HEK293 (cell line): Measurements from ENCODE around the gene TEX52.

Experiments
- BCL11B ChIP-seq: fragments of 450-650 bp; formaldehyde crosslinking; IDR thresholded peaks from 2 replicates; pipeline ENCODE4 v1.5.1; 2016; ENCODE audit warnings: low read depth, missing biosample characterization, missing genetic modification characterization
- GLI4 ChIP-seq: fragments of 450-650 bp; formaldehyde crosslinking; IDR thresholded peaks from 2 replicates; pipeline ENCODE4 v1.5.1; 2016; ENCODE audit warnings: missing biosample characterization, missing genetic modification characterization
- KLF1 ChIP-seq: fragments of 450-650 bp; formaldehyde crosslinking; IDR thresholded peaks from 2 replicates; pipeline ENCODE4 v1.5.1; 2016; ENCODE audit warnings: missing biosample characterization, missing genetic modification characterization
- KLF10 ChIP-seq: fragments of 450-650 bp; IDR thresholded peaks from 2 replicates; pipeline ENCODE4 v1.5.1; 2018; ENCODE audit warnings: missing biosample characterization, mild to moderate bottlenecking, missing genetic modification characterization
- RBAK ChIP-seq: fragments of 450-650 bp; formaldehyde crosslinking; IDR thresholded peaks from 2 replicates; pipeline ENCODE4 v1.5.1; 2016; ENCODE audit warnings: missing biosample characterization, missing genetic modification characterization
- REPIN1 ChIP-seq: fragments of 450-650 bp; formaldehyde crosslinking; IDR thresholded peaks from 2 replicates; pipeline ENCODE4 v1.5.1; 2017; ENCODE audit warnings: missing biosample characterization, missing genetic modification characterization, low read depth
- SP2 ChIP-seq: fragments of 450-650 bp; formaldehyde crosslinking; IDR thresholded peaks from 2 replicates; pipeline ENCODE4 v1.5.1; 2016; ENCODE audit warnings: missing biosample characterization, missing genetic modification characterization
- ZNF112 ChIP-seq: fragments of 450-650 bp; formaldehyde crosslinking; IDR thresholded peaks from 2 replicates; pipeline ENCODE4 v1.5.0; 2017; ENCODE audit warnings: missing biosample characterization, missing genetic modification characterization
- ZNF19 ChIP-seq: fragments of 450-650 bp; formaldehyde crosslinking; IDR thresholded peaks from 2 replicates; pipeline ENCODE4; 2016; ENCODE audit warnings: missing biosample characterization, missing genetic modification characterization, low read depth
- ZNF2 ChIP-seq: fragments of 450-650 bp; formaldehyde crosslinking; IDR thresholded peaks from 2 replicates; pipeline ENCODE4 v1.5.1; 2016; ENCODE audit warnings: missing biosample characterization, missing genetic modification characterization
- ZNF214 ChIP-seq: fragments of 450-650 bp; formaldehyde crosslinking; IDR thresholded peaks from 2 replicates; pipeline ENCODE4 v1.5.1; 2017; ENCODE audit warnings: missing biosample characterization, mild to moderate bottlenecking, missing genetic modification characterization, borderline replicate concordance
- ZNF221 ChIP-seq: fragments of 450-650 bp; formaldehyde crosslinking; IDR thresholded peaks from 2 replicates; pipeline ENCODE4 v1.5.1; 2017; ENCODE audit warnings: missing biosample characterization, missing genetic modification characterization, borderline replicate concordance
- ZNF23 ChIP-seq: fragments of 450-650 bp; formaldehyde crosslinking; IDR thresholded peaks from 2 replicates; pipeline ENCODE4 v1.5.1; 2016; ENCODE audit warnings: missing biosample characterization, missing genetic modification characterization, borderline replicate concordance
- ZNF24 ChIP-seq: fragments of 450-650 bp; formaldehyde crosslinking; IDR thresholded peaks from 2 replicates; pipeline ENCODE4 v1.5.1; 2016; ENCODE audit warnings: missing biosample characterization, missing genetic modification characterization
- ZNF335 ChIP-seq: fragments of 450-650 bp; formaldehyde crosslinking; conservative IDR thresholded peaks from 2 replicates; pipeline ENCODE4 v1.5.1; 2016; ENCODE audit warnings: missing biosample characterization, missing genetic modification characterization
- ZNF391 ChIP-seq: fragments of 450-650 bp; formaldehyde crosslinking; IDR thresholded peaks from 2 replicates; pipeline ENCODE4 v1.5.1; 2016; ENCODE audit warnings: low read depth, missing biosample characterization, missing genetic modification characterization, borderline replicate concordance
- ZNF394 ChIP-seq: fragments of 450-650 bp; formaldehyde crosslinking; IDR thresholded peaks from 2 replicates; pipeline ENCODE4 v1.5.1; 2016; ENCODE audit warnings: missing biosample characterization, missing genetic modification characterization, mild to moderate bottlenecking, moderate library complexity, borderline replicate concordance
- ZNF529 ChIP-seq: fragments of 450-650 bp; formaldehyde crosslinking; IDR thresholded peaks from 2 replicates; pipeline ENCODE4 v1.5.1; 2017; ENCODE audit warnings: missing genetic modification characterization, missing biosample characterization; ENCODE audit not compliant: insufficient replicate concordance
- ZNF585B ChIP-seq: fragments of 450-650 bp; formaldehyde crosslinking; IDR thresholded peaks from 2 replicates; pipeline ENCODE4 v1.5.1; 2016; ENCODE audit warnings: missing biosample characterization, missing genetic modification characterization
- ZNF629 ChIP-seq: fragments of 450-650 bp; formaldehyde crosslinking; IDR thresholded peaks from 2 replicates; pipeline ENCODE4 v1.5.1; 2017; ENCODE audit warnings: missing biosample characterization, missing genetic modification characterization
- ZNF658 ChIP-seq: fragments of 450-650 bp; formaldehyde crosslinking; IDR thresholded peaks from 2 replicates; pipeline ENCODE4; 2016; ENCODE audit warnings: missing biosample characterization, missing genetic modification characterization
- ZNF664 ChIP-seq: fragments of 450-650 bp; formaldehyde crosslinking; IDR thresholded peaks from 2 replicates; pipeline ENCODE4 v1.5.1; 2016; ENCODE audit warnings: missing biosample characterization, missing genetic modification characterization
- ZNF747 ChIP-seq: fragments of 450-650 bp; formaldehyde crosslinking; IDR thresholded peaks from 2 replicates; pipeline ENCODE4 v1.5.1; 2016; ENCODE audit warnings: missing biosample characterization, missing genetic modification characterization
- ZSCAN16 ChIP-seq: fragments of 450-650 bp; formaldehyde crosslinking; IDR thresholded peaks from 2 replicates; pipeline ENCODE4 v1.5.1; 2016; ENCODE audit warnings: missing biosample characterization, missing genetic modification characterization
- ZXDB ChIP-seq: fragments of 450-650 bp; formaldehyde crosslinking; IDR thresholded peaks from 2 replicates; pipeline ENCODE4 v1.5.1; 2016; ENCODE audit warnings: missing biosample characterization, missing genetic modification characterization
- TF ChIP-seq, protein P1 (sequence below): fragments of 450-650 bp; formaldehyde crosslinking; IDR thresholded peaks from 2 replicates; pipeline ENCODE4 v1.5.1; 2016; ENCODE audit warnings: missing biosample characterization, missing genetic modification characterization
- TF ChIP-seq, protein P2 (sequence below): fragments of 450-650 bp; formaldehyde crosslinking; IDR thresholded peaks from 2 replicates; pipeline ENCODE4 v1.5.1; 2016; ENCODE audit warnings: missing biosample characterization, missing genetic modification characterization
- TF ChIP-seq, protein P3 (sequence below): fragments of 450-650 bp; formaldehyde crosslinking; IDR thresholded peaks from 2 replicates; pipeline ENCODE4 v1.5.1; 2016; ENCODE audit warnings: missing biosample characterization, missing genetic modification characterization
- TF ChIP-seq, protein P4 (sequence below): fragments of 450-650 bp; formaldehyde crosslinking; IDR thresholded peaks from 2 replicates; pipeline ENCODE4 v1.5.1; 2016; ENCODE audit warnings: missing biosample characterization, missing genetic modification characterization, borderline replicate concordance
- TF ChIP-seq, protein P5 (sequence below): fragments of 450-650 bp; formaldehyde crosslinking; IDR thresholded peaks from 2 replicates; pipeline ENCODE4 v1.5.1; 2017; ENCODE audit warnings: missing biosample characterization, missing genetic modification characterization

TEX52 gene

DNA sequence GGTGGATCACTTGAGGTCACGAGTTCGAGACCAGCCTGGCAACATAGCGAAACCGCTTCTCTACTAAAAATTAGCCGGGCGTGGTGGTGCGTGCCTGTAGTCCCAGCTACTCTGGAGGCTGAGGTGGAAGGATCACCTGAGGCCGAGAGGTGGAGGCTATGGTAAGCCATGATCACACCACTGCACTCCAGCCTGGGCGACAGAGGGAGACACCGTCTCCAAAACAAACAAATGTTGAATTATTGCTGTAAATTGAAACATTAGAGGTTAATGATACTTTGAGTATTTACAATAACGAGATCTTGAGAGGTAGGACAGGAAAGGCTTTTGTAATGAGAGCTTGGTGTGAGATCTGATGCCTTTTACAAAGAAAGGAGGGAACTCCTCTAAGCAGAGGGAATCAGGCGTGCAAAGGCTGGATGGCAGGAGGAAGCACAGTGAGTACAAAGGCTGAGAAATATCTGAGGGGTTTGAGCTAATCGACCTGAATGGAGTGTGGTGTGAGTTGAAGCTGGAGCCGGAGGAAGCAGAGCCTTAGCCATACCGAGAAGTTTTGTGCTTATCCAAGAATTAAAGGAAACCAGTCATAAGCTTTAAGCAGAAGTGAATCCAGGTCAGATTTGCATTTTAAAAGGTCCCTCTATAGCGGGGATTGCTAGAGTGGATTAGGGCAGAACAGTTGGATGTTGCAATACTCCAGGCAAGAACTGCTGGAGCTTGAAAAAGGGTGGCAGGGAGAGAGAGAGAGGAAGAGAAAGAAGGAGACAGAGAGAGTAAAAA, 21.3 kb upstream of the TEX52 start (continued):
- TF ChIP-seq ZXDB (tag by site-specific recombination) (peak; percentile 54), ZNF335 (no peak), ZNF629 (tag by site-specific recombination) (no peak), ZNF664 (peak; percentile 36; the same call in 1 of the 2 replicates), ZNF23 (tag by site-specific recombination) (no peak), RBAK (tag by site-specific recombination) (no peak), REPIN1 (no peak), ZNF19 (tag by site-specific recombination) (no peak), SP2 (tag by site-specific recombination) (no peak), ZSCAN16 (no peak), ZNF221 (tag by site-specific recombination) (no peak), ZNF112 (tag by site-specific recombination) (no peak), ZNF391 (no peak), ZNF24 (tag by site-specific recombination) (peak; percentile 86; the same call in 1 of the 2 replicates), BCL11B (tag by site-specific recombination) (no peak), ZNF658 (tag by site-specific recombination) (no peak), ZNF394 (peak; percentile 94), ZNF214 (no peak), KLF10 (tag by site-specific recombination) (no peak), ZNF2 (peak; percentile 72; the same call in 1 of the 2 replicates), ZNF747 (tag by site-specific recombination) (no peak), GLI4 (tag by site-specific recombination) (no peak), ZNF585B (no peak), ZNF529 (tag by site-specific recombination) (no peak), KLF1 (tag by site-specific recombination) (peak; percentile 37; the same call in 1 of the 2 replicates)
- TF ChIP-seq, protein P1, sequence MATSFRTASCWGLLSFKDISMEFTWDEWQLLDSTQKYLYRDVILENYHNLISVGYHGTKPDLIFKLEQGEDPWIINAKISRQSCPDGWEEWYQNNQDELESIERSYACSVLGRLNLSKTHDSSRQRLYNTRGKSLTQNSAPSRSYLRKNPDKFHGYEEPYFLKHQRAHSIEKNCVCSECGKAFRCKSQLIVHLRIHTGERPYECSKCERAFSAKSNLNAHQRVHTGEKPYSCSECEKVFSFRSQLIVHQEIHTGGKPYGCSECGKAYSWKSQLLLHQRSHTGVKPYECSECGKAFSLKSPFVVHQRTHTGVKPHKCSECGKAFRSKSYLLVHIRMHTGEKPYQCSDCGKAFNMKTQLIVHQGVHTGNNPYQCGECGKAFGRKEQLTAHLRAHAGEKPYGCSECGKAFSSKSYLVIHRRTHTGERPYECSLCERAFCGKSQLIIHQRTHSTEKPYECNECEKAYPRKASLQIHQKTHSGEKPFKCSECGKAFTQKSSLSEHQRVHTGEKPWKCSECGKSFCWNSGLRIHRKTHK (tag by site-specific recombination), result no peak
- TF ChIP-seq, protein P2, sequence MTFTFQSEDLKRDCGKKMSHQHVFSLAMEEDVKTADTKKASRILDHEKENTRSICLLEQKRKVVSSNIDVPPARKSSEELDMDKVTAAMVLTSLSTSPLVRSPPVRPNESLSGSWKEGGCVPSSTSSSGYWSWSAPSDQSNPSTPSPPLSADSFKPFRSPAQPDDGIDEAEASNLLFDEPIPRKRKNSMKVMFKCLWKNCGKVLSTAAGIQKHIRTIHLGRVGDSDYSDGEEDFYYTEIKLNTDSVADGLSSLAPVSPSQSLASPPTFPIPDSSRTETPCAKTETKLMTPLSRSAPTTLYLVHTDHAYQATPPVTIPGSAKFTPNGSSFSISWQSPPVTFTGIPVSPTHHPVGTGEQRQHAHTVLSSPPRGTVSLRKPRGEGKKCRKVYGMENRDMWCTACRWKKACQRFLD (tag by site-specific recombination), result no peak
- TF ChIP-seq, protein P3, sequence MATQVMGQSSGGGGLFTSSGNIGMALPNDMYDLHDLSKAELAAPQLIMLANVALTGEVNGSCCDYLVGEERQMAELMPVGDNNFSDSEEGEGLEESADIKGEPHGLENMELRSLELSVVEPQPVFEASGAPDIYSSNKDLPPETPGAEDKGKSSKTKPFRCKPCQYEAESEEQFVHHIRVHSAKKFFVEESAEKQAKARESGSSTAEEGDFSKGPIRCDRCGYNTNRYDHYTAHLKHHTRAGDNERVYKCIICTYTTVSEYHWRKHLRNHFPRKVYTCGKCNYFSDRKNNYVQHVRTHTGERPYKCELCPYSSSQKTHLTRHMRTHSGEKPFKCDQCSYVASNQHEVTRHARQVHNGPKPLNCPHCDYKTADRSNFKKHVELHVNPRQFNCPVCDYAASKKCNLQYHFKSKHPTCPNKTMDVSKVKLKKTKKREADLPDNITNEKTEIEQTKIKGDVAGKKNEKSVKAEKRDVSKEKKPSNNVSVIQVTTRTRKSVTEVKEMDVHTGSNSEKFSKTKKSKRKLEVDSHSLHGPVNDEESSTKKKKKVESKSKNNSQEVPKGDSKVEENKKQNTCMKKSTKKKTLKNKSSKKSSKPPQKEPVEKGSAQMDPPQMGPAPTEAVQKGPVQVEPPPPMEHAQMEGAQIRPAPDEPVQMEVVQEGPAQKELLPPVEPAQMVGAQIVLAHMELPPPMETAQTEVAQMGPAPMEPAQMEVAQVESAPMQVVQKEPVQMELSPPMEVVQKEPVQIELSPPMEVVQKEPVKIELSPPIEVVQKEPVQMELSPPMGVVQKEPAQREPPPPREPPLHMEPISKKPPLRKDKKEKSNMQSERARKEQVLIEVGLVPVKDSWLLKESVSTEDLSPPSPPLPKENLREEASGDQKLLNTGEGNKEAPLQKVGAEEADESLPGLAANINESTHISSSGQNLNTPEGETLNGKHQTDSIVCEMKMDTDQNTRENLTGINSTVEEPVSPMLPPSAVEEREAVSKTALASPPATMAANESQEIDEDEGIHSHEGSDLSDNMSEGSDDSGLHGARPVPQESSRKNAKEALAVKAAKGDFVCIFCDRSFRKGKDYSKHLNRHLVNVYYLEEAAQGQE (tag by site-specific recombination), result no peak
- TF ChIP-seq, protein P4, sequence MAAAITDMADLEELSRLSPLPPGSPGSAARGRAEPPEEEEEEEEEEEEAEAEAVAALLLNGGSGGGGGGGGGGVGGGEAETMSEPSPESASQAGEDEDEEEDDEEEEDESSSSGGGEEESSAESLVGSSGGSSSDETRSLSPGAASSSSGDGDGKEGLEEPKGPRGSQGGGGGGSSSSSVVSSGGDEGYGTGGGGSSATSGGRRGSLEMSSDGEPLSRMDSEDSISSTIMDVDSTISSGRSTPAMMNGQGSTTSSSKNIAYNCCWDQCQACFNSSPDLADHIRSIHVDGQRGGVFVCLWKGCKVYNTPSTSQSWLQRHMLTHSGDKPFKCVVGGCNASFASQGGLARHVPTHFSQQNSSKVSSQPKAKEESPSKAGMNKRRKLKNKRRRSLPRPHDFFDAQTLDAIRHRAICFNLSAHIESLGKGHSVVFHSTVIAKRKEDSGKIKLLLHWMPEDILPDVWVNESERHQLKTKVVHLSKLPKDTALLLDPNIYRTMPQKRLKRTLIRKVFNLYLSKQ (tag by site-specific recombination), result no peak
- TF ChIP-seq, protein P5, sequence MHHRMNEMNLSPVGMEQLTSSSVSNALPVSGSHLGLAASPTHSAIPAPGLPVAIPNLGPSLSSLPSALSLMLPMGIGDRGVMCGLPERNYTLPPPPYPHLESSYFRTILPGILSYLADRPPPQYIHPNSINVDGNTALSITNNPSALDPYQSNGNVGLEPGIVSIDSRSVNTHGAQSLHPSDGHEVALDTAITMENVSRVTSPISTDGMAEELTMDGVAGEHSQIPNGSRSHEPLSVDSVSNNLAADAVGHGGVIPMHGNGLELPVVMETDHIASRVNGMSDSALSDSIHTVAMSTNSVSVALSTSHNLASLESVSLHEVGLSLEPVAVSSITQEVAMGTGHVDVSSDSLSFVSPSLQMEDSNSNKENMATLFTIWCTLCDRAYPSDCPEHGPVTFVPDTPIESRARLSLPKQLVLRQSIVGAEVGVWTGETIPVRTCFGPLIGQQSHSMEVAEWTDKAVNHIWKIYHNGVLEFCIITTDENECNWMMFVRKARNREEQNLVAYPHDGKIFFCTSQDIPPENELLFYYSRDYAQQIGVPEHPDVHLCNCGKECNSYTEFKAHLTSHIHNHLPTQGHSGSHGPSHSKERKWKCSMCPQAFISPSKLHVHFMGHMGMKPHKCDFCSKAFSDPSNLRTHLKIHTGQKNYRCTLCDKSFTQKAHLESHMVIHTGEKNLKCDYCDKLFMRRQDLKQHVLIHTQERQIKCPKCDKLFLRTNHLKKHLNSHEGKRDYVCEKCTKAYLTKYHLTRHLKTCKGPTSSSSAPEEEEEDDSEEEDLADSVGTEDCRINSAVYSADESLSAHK, result peak; percentile 42; the same call in 1 of the 2 replicates
- TF ChIP-seq, all 188 proteins: peak for 27
